ENCODE results near the gene MEI1.

Gene MEI1

GRCh38 chr22:41683052-41683451 lies 16.3 kb upstream of the MEI1 start:
- TF ChIP-seq CTCF (IDR thresholded peaks at IDR 0.05; ENCODE audit: low read depth, low read length): no peak
- peak overlapping the region; percentile 68 for H3K4me3 ChIP-seq (ENCODE audit: low read depth, low read length)

GRCh38 chr22:41683616-41684015 lies 15.7 kb upstream of the MEI1 start:
- H3K4me3 ChIP-seq (ENCODE audit: low read depth, low read length): no peak overlapping the region
- TF ChIP-seq CTCF (IDR thresholded peaks at IDR 0.05; ENCODE audit: low read depth, low read length): no peak

- TF ChIP-seq CTCF (IDR thresholded peaks at IDR 0.05; ENCODE audit: low read depth, low read length): no peak
- no peak overlapping the region for H3K4me3 ChIP-seq (ENCODE audit: low read depth, low read length)
These were observed 15.1 kb upstream of the MEI1 start for GRCh38 chr22:41684194-41684593.

GRCh38 chr22:41686890-41687289 lies 12.4 kb upstream of the MEI1 start:
- peak overlapping the region; percentile 91 for H3K4me3 ChIP-seq (ENCODE audit: low read depth, low read length)

- no peak for TF ChIP-seq CTCF (IDR thresholded peaks at IDR 0.05; ENCODE audit: low read depth, low read length)
- H3K4me3 ChIP-seq (ENCODE audit: low read depth, low read length): peak overlapping the region; percentile 91
These were observed 11.4 kb upstream of the MEI1 start for GRCh38 chr22:41687901-41688364.

GRCh38 chr22:41688365-41689211 lies 10.7 kb upstream of the MEI1 start, which contains the start of gene SNU13:
Gene SNU13 (minus strand): TSS chr22:41688867. CDS start chr22:41688796, 71 bp downstream.
- H3K4me3 ChIP-seq (ENCODE audit: low read depth, low read length): peak within 1 kb of the TSS; percentile 91
- no peak for TF ChIP-seq CTCF (IDR thresholded peaks at IDR 0.05; ENCODE audit: low read depth, low read length)

GRCh38 chr22:41690476-41690875 lies 8.8 kb upstream of the MEI1 start:
- TF ChIP-seq CTCF (IDR thresholded peaks at IDR 0.05; ENCODE audit: low read depth, low read length): no peak
- no peak overlapping the region for H3K4me3 ChIP-seq (ENCODE audit: low read depth, low read length)
